H7 (cell line): ENCODE data around the gene TBC1D10A. TPM values are rescaled to one million over a fixed set of nuclear protein-coding genes. Genes with fewer than 3 reads are reported as not detected.

Experiments
- DNase-seq: peaks from one replicate; pipeline ENCODE4 v3.0.0; 2012
- H3K27me3 ChIP-seq: 2 replicates; pipeline ENCODE4 v1.6.0; 2011; ENCODE audit warnings: mild to moderate bottlenecking, low read length; ENCODE audit not compliant: control insufficient read depth, insufficient read depth
- H3K36me3 ChIP-seq: replicated peaks from 2 replicates; pipeline ENCODE4 v1.5.1; 2011; ENCODE audit warnings: low read length; ENCODE audit not compliant: control insufficient read depth, insufficient read depth
- H3K4me3 ChIP-seq: 2 replicates; pipeline ENCODE4 v1.5.1; 2011; ENCODE audit warnings: low read depth, mild to moderate bottlenecking, control low read depth, low read length, moderate library complexity; ENCODE audit not compliant: insufficient read depth
- total RNA-seq: library from RNA; depleted of rRNA; stranded (reverse); fragments of >200 nt; shearing (Covaris generic); gene quantifications from 2 replicates; pipeline ENCODE4 v1.2.3, GENCODE V29; 2014; rRNA removed

TBC1D10A gene
- total RNA-seq, 1 experiment from 2014 or later = 12.6 TPM

- no peak for DNase-seq
- Histone ChIP-seq H3K4me3 (no peak overlapping the region), H3K36me3 (peaks cover 13% of the 10 kb centered on the region), H3K27me3 (peaks cover 6% of the 10 kb centered on the region; the same call in 1 of the 2 replicates)
Observed at GRCh38 chr22:30244066-30244465, 82.7 kb downstream of the TBC1D10A start.

- Histone ChIP-seq H3K27me3 (peaks cover 6% of the 10 kb centered on the region; the same call in 1 of the 2 replicates), H3K36me3 (peaks cover 13% of the 10 kb centered on the region), H3K4me3 (no peak overlapping the region)
- no peak for DNase-seq
Observed at GRCh38 chr22:30243661-30244060, 83.1 kb downstream of the TBC1D10A start.

Other genes starting within 250 kb of the TBC1D10A start
- gene HORMAD2, start 246.5 kb downstream of the TBC1D10A start, total RNA-seq = not detected in 2 replicates
- 0.41 and 0.59 TPM in 2 replicates for gene LIF, start 80.2 kb downstream of the TBC1D10A start, total RNA-seq
- not detected in 2 replicates for gene OSM, start 60.1 kb downstream of the TBC1D10A start, total RNA-seq
- gene CASTOR1, start 37.4 kb downstream of the TBC1D10A start, total RNA-seq = 10.2 and 15.4 TPM in 2 replicates
- 70.1 and 97.1 TPM in 2 replicates for gene SF3A1, start 30.0 kb upstream of the TBC1D10A start, total RNA-seq
- gene CCDC157, start 30.1 kb upstream of the TBC1D10A start, total RNA-seq = 4.7 and 6.1 TPM in 2 replicates
- gene RNF215, start 60.5 kb upstream of the TBC1D10A start, total RNA-seq = 24.7 and 26.6 TPM in 2 replicates
- gene SEC14L2, start 70.1 kb upstream of the TBC1D10A start, total RNA-seq = 1.7 and 4.2 TPM in 2 replicates
- 96.3 and 117 TPM in 2 replicates for gene MTFP1, start 98.8 kb upstream of the TBC1D10A start, total RNA-seq
- gene SEC14L3, start 145.1 kb upstream of the TBC1D10A start, total RNA-seq = not detected in 2 replicates
- not detected in 2 replicates for gene SEC14L4, start 178.8 kb upstream of the TBC1D10A start, total RNA-seq
- 0.17 and 0.55 TPM in 2 replicates for gene SEC14L6, start 219.8 kb upstream of the TBC1D10A start, total RNA-seq
- gene GAL3ST1, start 247.7 kb upstream of the TBC1D10A start, total RNA-seq = 8.4 and 11.9 TPM in 2 replicates